ENCODE measurements around the gene ZNF597. TPM values are rescaled to one million over a fixed set of nuclear protein-coding genes. Genes with fewer than 3 reads are reported as not detected.
A peak's percentile ranks its signal among the peaks of the same experiment; 100 is the strongest.

The ZNF597 gene
- polyA plus RNA-seq, 3 donors, result 0.80 to 1.0 (median 0.98) TPM

DNA sequence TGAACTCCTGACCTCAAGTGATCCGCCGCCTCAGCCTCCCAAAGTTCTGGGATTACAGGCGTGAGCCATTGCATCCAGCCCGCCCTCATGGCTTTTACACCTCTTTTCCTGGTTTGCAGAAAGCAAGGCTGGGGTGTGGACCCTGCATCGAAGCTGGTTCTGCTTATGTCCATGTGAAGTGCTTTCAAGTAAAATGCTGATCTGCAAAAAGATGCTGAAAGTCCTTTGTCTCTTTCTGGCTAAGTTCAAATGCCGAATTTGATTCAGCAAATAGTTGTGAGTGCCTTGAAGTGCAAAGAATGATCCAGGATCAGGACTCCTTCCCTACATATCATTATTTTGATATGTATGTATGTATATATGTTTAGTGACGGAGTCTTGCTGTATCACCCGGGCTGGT is 17.3 kb upstream of the ZNF597 start:
- Histone ChIP-seq H3K9me3 (replicated peaks in 1 of 2; ENCODE audit: control insufficient read depth in 1 of 2, insufficient read depth in 1 of 2, low read length in 2 of 2) (no peaks in the 10 kb centered on the region), H3K9ac (ENCODE audit: insufficient read depth, low read length, poor library complexity, severe bottlenecking) (no peak overlapping the region), H4K20me1 (ENCODE audit: insufficient read depth, low read length) (peaks cover 72% of the 10 kb centered on the region), H3K4me3 (replicated peaks in 1 of 3; ENCODE audit: low read depth in 2 of 3, low read length in 3 of 3) (no peak overlapping the region), H3K4me2 (replicated peaks; ENCODE audit: extremely low read depth, low read length, poor library complexity, severe bottlenecking) (no peak overlapping the region), H3K27me3 (ENCODE audit: control insufficient read depth in 2 of 2, insufficient read depth in 2 of 2, low read length in 2 of 2) (no peaks in the 10 kb centered on the region), H3K79me2 (ENCODE audit: insufficient read depth, low read length) (peaks cover 83% of the 10 kb centered on the region), H3K4me1 (ENCODE audit: control insufficient read depth in 1 of 2, insufficient read depth in 2 of 2, low read length in 2 of 2) (peaks cover 39 to 54% of the 10 kb centered on the region in 2 donors), H3K36me3 (replicated peaks in 1 of 2; ENCODE audit: control insufficient read depth in 1 of 2, insufficient read depth in 2 of 2, low read length in 2 of 2) (peaks cover under 1 to 4% of the 10 kb centered on the region in 2 donors), H2AFZ (ENCODE audit: insufficient read depth, low read depth, low read length, poor library complexity, severe bottlenecking) (no peak overlapping the region), H3K27ac (ENCODE audit: low read depth in 1 of 2, low read length in 2 of 2) (no peak overlapping the region)
- H3K9me3 Mint-ChIP-seq, result no peaks in the 10 kb centered on the region
- peaks cover 7 to 11% of the 10 kb centered on the region in 2 donors for H3K36me3 Mint-ChIP-seq
- peak overlapping the region in 3 of 7 donors; percentile 54 to 60 (median 58) for H3K27ac Mint-ChIP-seq
- peaks cover 65% of the 10 kb centered on the region for H3K4me1 Mint-ChIP-seq
- DNase-seq, result no peak
- TF ChIP-seq, protein P1, sequence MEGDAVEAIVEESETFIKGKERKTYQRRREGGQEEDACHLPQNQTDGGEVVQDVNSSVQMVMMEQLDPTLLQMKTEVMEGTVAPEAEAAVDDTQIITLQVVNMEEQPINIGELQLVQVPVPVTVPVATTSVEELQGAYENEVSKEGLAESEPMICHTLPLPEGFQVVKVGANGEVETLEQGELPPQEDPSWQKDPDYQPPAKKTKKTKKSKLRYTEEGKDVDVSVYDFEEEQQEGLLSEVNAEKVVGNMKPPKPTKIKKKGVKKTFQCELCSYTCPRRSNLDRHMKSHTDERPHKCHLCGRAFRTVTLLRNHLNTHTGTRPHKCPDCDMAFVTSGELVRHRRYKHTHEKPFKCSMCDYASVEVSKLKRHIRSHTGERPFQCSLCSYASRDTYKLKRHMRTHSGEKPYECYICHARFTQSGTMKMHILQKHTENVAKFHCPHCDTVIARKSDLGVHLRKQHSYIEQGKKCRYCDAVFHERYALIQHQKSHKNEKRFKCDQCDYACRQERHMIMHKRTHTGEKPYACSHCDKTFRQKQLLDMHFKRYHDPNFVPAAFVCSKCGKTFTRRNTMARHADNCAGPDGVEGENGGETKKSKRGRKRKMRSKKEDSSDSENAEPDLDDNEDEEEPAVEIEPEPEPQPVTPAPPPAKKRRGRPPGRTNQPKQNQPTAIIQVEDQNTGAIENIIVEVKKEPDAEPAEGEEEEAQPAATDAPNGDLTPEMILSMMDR (IDR thresholded peaks at IDR 0.05), result no peak
- intact Hi-C loops (cut with micrococcal nuclease), result loop anchor here in 1 of 2 donors (5.0 kb wide), 1 partner anchor 37 kb away; the partner anchor contains the start of gene C16orf90
- 92% methylated on average over 5 of the region's 8 CpGs for whole genome bisulfite sequencing (ENCODE audit: insufficient coverage)
- H3K4me3 Mint-ChIP-seq, result no peak overlapping the region
- no peaks in the 10 kb centered on the region for H3K27me3 Mint-ChIP-seq (ENCODE audit: low read depth in 3 of 3)

DNA sequence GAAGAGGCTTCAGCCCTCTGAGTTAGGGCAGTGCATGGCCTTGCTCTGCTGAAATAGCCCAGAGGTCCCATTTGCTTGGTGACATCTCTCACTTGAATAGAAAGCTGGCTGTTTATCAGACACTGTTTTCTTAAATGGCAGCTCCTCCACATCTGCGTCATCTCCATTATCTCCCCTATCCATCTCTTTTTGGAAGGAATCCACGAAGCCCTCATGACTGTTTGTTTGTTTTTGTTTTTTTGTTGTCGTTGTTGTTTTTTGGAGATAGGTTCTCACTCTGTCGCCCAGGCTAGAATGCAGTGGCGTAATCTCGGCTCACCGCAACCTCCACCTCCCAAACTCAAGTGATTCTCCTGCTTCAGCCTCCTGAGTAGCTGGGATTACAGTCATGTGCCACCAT is 16.8 kb upstream of the ZNF597 start:
- WGBS (ENCODE audit: insufficient coverage), result no CpG with 5 or more reads among the region's 7 CpGs
- Histone ChIP-seq H3K36me3 (replicated peaks in 1 of 2; ENCODE audit: control insufficient read depth in 1 of 2, insufficient read depth in 2 of 2, low read length in 2 of 2) (no peaks in the 10 kb centered on the region), H3K9ac (ENCODE audit: insufficient read depth, low read length, poor library complexity, severe bottlenecking) (no peak overlapping the region), H3K4me2 (replicated peaks; ENCODE audit: extremely low read depth, low read length, poor library complexity, severe bottlenecking) (no peak overlapping the region), H3K4me3 (replicated peaks in 1 of 3; ENCODE audit: low read depth in 2 of 3, low read length in 3 of 3) (no peak overlapping the region), H3K9me3 (replicated peaks in 1 of 2; ENCODE audit: control insufficient read depth in 1 of 2, insufficient read depth in 1 of 2, low read length in 2 of 2) (no peaks in the 10 kb centered on the region), H3K27me3 (ENCODE audit: control insufficient read depth in 2 of 2, insufficient read depth in 2 of 2, low read length in 2 of 2) (no peaks in the 10 kb centered on the region), H3K4me1 (ENCODE audit: control insufficient read depth in 1 of 2, insufficient read depth in 2 of 2, low read length in 2 of 2) (peaks cover 39 to 54% of the 10 kb centered on the region in 2 donors), H2AFZ (ENCODE audit: insufficient read depth, low read depth, low read length, poor library complexity, severe bottlenecking) (no peak overlapping the region), H3K27ac (ENCODE audit: low read depth in 1 of 2, low read length in 2 of 2) (no peak overlapping the region), H4K20me1 (ENCODE audit: insufficient read depth, low read length) (peaks cover 67% of the 10 kb centered on the region), H3K79me2 (ENCODE audit: insufficient read depth, low read length) (peaks cover 78% of the 10 kb centered on the region)
- H3K36me3 Mint-ChIP-seq, result peaks cover 3 to 6% of the 10 kb centered on the region in 2 donors
- TF ChIP-seq, protein P1 (IDR thresholded peaks at IDR 0.05), result no peak
- H3K27ac Mint-ChIP-seq, result peak overlapping the region in 1 of 7 donors; percentile 58
- DNase-seq, result no peak
- no peaks in the 10 kb centered on the region for H3K9me3 Mint-ChIP-seq
- H3K4me1 Mint-ChIP-seq, result peaks cover 65% of the 10 kb centered on the region
- intact Hi-C loops (cut with micrococcal nuclease), result loop anchor here in 1 of 2 donors (5.0 kb wide), 1 partner anchor 37 kb away; the partner anchor contains the start of gene C16orf90
- H3K27me3 Mint-ChIP-seq (ENCODE audit: low read depth in 3 of 3), result peaks cover 0 to 3% (median 0%) of the 10 kb centered on the region in 3 donors
- no peak overlapping the region for H3K4me3 Mint-ChIP-seq
